B cell (primary cell): ENCODE data around the gene MAN2A1. TPM values are rescaled to one million over a fixed set of nuclear protein-coding genes. Genes with fewer than 3 reads are reported as not detected.

Experiments used
- ATAC-seq: fragments of 200-7000 bp; cut with Tn5 transposase; one replicate; pipeline ENCODE4 v1.10.0; 2021; ENCODE audit warnings: low read depth, mild to moderate bottlenecking, moderate number of reproducible peaks, moderate library complexity
- CTCF ChIA-PET: fragments of 350-600 bp; sonication (Branson Sonifier 250); formaldehyde crosslinking; loops from one replicate; lab custom pipeline; 2021; ENCODE audit warnings: antibody characterized with exemption, inconsistent platforms; lab: Charles Lee
- POLR2A ChIA-PET: fragments of 350-600 bp; sonication (Branson Sonifier 250); formaldehyde crosslinking; loops from one replicate; lab custom pipeline; 2021; ENCODE audit warnings: antibody characterized with exemption; lab: Charles Lee
- DNase-seq: peaks from one replicate; pipeline ENCODE4 v3.0.0; 2013
- H2AFZ ChIP-seq: 2 replicates; pipeline ENCODE4 v1.6.1; 2012; ENCODE audit warnings: mild to moderate bottlenecking, low read depth, low read length; ENCODE audit not compliant: insufficient read depth, poor library complexity, severe bottlenecking
- H3K27ac ChIP-seq, 2 donors: 1 replicate in 1 of 2; 2 replicates in 1 of 2; pipeline ENCODE4 v1.5.1; 2012 to 2013; ENCODE audit warnings: low read length in 2 of 2, mild to moderate bottlenecking in 2 of 2, moderate library complexity in 1 of 2
- H3K27me3 ChIP-seq, 4 experiments: fragments of 200-600 bp in 1 of 4; sonication (generic) in 1 of 4; replicated peaks in 1 of 4; 1 replicate in 2 of 4; 2 replicates in 2 of 4; pipeline versions ENCODE4 v1.6.1 to v1.7.0; 2013 to 2016; ENCODE audit warnings: low read length in 3 of 4, mild to moderate bottlenecking in 2 of 4, mixed read lengths in 1 of 4, moderate library complexity in 1 of 4; ENCODE audit not compliant: insufficient read depth in 4 of 4, control insufficient read depth in 3 of 4; ENCODE audit errors: control extremely low read depth in 1 of 4
- H3K36me3 ChIP-seq, 2 experiments: replicated peaks in 1 of 2; 1 replicate in 1 of 2; 2 replicates in 1 of 2; pipeline versions ENCODE4 v1.6.1 to v1.7.1; 2013; ENCODE audit warnings: low read length in 1 of 2; ENCODE audit not compliant: insufficient read depth in 2 of 2, control insufficient read depth in 1 of 2; ENCODE audit errors: control extremely low read depth in 1 of 2, extremely low read depth in 1 of 2
- H3K4me1 ChIP-seq, 2 donors: fragments of 200-600 bp in 1 of 2; sonication (generic) in 1 of 2; 1 replicate in 1 of 2; 2 replicates in 1 of 2; pipeline versions ENCODE4 v1.5.1 to v1.6.1; 2013 to 2017; ENCODE audit warnings: low read length in 2 of 2; ENCODE audit not compliant: control insufficient read depth in 2 of 2, insufficient read depth in 2 of 2
- H3K4me2 ChIP-seq: replicated peaks from 2 replicates; pipeline ENCODE3; 2012; ENCODE audit warnings: mild to moderate bottlenecking, low read depth, low read length; ENCODE audit not compliant: poor library complexity, severe bottlenecking
- H3K4me3 ChIP-seq, 5 experiments: fragments of 200-600 bp in 1 of 5; sonication (generic) in 1 of 5; 1 replicate in 3 of 5; 2 replicates in 2 of 5; pipeline versions ENCODE4 v1.5.1 to v1.7.0; 2011 to 2016; ENCODE audit warnings: low read length in 4 of 5, mild to moderate bottlenecking in 4 of 5, low read depth in 2 of 5, control low read depth in 1 of 5, moderate library complexity in 1 of 5; ENCODE audit not compliant: insufficient read depth in 1 of 5; ENCODE audit errors: control extremely low read depth in 1 of 5, extremely low read depth in 1 of 5
- H3K79me2 ChIP-seq: fragments of 200-600 bp; sonication (generic); one replicate; pipeline ENCODE4 v1.6.0; 2016; ENCODE audit warnings: low read length; ENCODE audit not compliant: control insufficient read depth, insufficient read depth
- H3K9ac ChIP-seq: fragments of 200-600 bp; sonication (generic); 2 replicates; pipeline ENCODE4 v1.6.1; 2017; ENCODE audit warnings: mild to moderate bottlenecking, low read length, moderate library complexity
- H3K9me3 ChIP-seq, 3 donors: one replicate each; pipeline versions ENCODE4 v1.6.1 to v1.7.1; 2013; ENCODE audit warnings: low read length in 2 of 3; ENCODE audit not compliant: control insufficient read depth in 2 of 3, insufficient read depth in 1 of 3; ENCODE audit errors: control extremely low read depth in 1 of 3
- H4K20me1 ChIP-seq: 2 replicates; pipeline ENCODE4 v1.6.0; 2012; ENCODE audit warnings: mild to moderate bottlenecking, low read length; ENCODE audit not compliant: insufficient read depth, control insufficient read depth, poor library complexity, severe bottlenecking
- H3K27ac Mint-ChIP-seq: one replicate; pipeline ENCODE4 v1.8.0; 2021; ENCODE audit warnings: mixed read lengths
- H3K27me3 Mint-ChIP-seq: one replicate; pipeline ENCODE4 v1.8.0; 2021; ENCODE audit warnings: mixed read lengths
- H3K4me1 Mint-ChIP-seq: one replicate; pipeline ENCODE4 v1.8.0; 2021; ENCODE audit warnings: mixed read lengths
- H3K4me3 Mint-ChIP-seq: one replicate; pipeline ENCODE4 v1.8.0; 2021; ENCODE audit warnings: mixed read lengths
- H3K9me3 Mint-ChIP-seq: one replicate; pipeline ENCODE4 v1.8.0; 2022; ENCODE audit warnings: mixed read lengths; ENCODE audit not compliant: insufficient read depth
- CTCF ChIP-seq: fragments of 200-600 bp; IDR thresholded peaks from one replicate; pipeline ENCODE4 v1.8.0; 2022; ENCODE audit warnings: antibody characterized with exemption, mild to moderate bottlenecking
- EZH2 ChIP-seq: IDR thresholded peaks from 2 replicates; pipeline ENCODE4 v1.6.1; 2012; ENCODE audit warnings: borderline replicate concordance, low read depth, mild to moderate bottlenecking, moderate library complexity, low read length; ENCODE audit not compliant: insufficient read depth, poor library complexity, severe bottlenecking
- WGBS: methylation state at CpG from one replicate; pipeline ENCODE4 v1.1.5; 2013; ENCODE audit warnings: missing lambda C conversion rate; ENCODE audit not compliant: insufficient coverage; 5-methylcytosine and 5-hydroxymethylcytosine counted together
- intact Hi-C: fragments of 100-400 bp; cut with micrococcal nuclease; formaldehyde crosslinking; loops from one replicate; pipeline ENCODE4 v1.10.0; 2022
- polyA plus RNA-seq: library from polyadenylated mRNA; depleted of rRNA; stranded (reverse); fragments of >200 nt; gene quantifications from 2 replicates; pipeline ENCODE4 v1.2.3, GENCODE V29; 2012
- total RNA-seq, 2 donors: library from RNA; stranded (reverse); fragments of 120-200 nt in 1 of 2; gene quantifications; 1 replicate in 1 of 2; 2 replicates in 1 of 2; pipeline versions ENCODE4 v1.2.3 to v1.2.4, GENCODE V29; 2013 to 2022

Gene MAN2A1
- total and polyA plus RNA-seq, 2 donors (not counting 1 experiment from before 2014, with no cell fraction given), result 12.7 to 55.0 TPM

GRCh38 chr5:109740966-109741365 lies 51.2 kb downstream of the MAN2A1 start:
- peaks cover 48% of the 10 kb centered on the region for H3K79me2 ChIP-seq
- DNase-seq (no peak), ATAC-seq (no peak)
- no peaks in the 10 kb centered on the region for H3K9me3 ChIP-seq
- ChIA-PET CTCF (interaction anchor here (1.0 to 1.6 kb wide), 2 partner anchors 16 to 46 kb away, joined by 3 to 4 read pairs; no protein-coding TSS in a partner anchor), POLR2A (interaction anchor here (0.6 to 0.7 kb wide), 2 partner anchors 332 to 1351 kb away, joined by 3 to 6 read pairs; no protein-coding TSS in a partner anchor)
- intact Hi-C loops, result no loop called here
- H3K4me2 ChIP-seq, result no peak overlapping the region
- H3K36me3 ChIP-seq, result peaks cover 0 to 16% of the 10 kb centered on the region in 2 experiments
- TF ChIP-seq CTCF, result no peak
- no peak for TF ChIP-seq EZH2
- H3K4me1 ChIP-seq, result peaks cover 11 to 13% of the 10 kb centered on the region in 2 donors
- Mint-ChIP-seq H3K4me1 (peaks cover 48% of the 10 kb centered on the region), H3K9me3 (no peaks in the 10 kb centered on the region), H3K27me3 (no peaks in the 10 kb centered on the region), H3K4me3 (no peak overlapping the region), H3K27ac (no peak overlapping the region)
- H2AFZ ChIP-seq, result no peak overlapping the region
- no peaks in the 10 kb centered on the region for H3K27me3 ChIP-seq
- H3K27ac ChIP-seq, result no peak overlapping the region
- H3K4me3 ChIP-seq, result no peak overlapping the region
- no peak overlapping the region for H3K9ac ChIP-seq
- WGBS, result no CpG with 5 or more reads among the region's 1 CpG
- H4K20me1 ChIP-seq, result no peaks in the 10 kb centered on the region

GRCh38 chr5:109741390-109741789 lies 51.7 kb downstream of the MAN2A1 start:
- H2AFZ ChIP-seq, result no peak overlapping the region
- H3K4me1 ChIP-seq, result peaks cover 11 to 13% of the 10 kb centered on the region in 2 donors
- no peaks in the 10 kb centered on the region for H3K9me3 ChIP-seq
- no peak overlapping the region for H3K9ac ChIP-seq
- ChIA-PET POLR2A (interaction anchor here (0.6 to 0.7 kb wide), 2 partner anchors 332 to 1351 kb away, joined by 3 to 6 read pairs; no protein-coding TSS in a partner anchor), CTCF (interaction anchor here (1.6 kb wide), 1 partner anchor 46 kb away, joined by 3 read pairs; no protein-coding TSS in a partner anchor)
- no peaks in the 10 kb centered on the region for H3K27me3 ChIP-seq
- intact Hi-C loops, result no loop called here
- Mint-ChIP-seq H3K9me3 (no peaks in the 10 kb centered on the region), H3K4me3 (no peak overlapping the region), H3K27me3 (no peaks in the 10 kb centered on the region), H3K27ac (no peak overlapping the region), H3K4me1 (peaks cover 50% of the 10 kb centered on the region)
- no peak overlapping the region for H3K4me3 ChIP-seq
- ATAC-seq (no peak), DNase-seq (no peak)
- H3K27ac ChIP-seq, result no peak overlapping the region
- H3K4me2 ChIP-seq, result no peak overlapping the region
- peaks cover 44% of the 10 kb centered on the region for H3K79me2 ChIP-seq
- H3K36me3 ChIP-seq, result peaks cover 0 to 16% of the 10 kb centered on the region in 2 experiments
- WGBS, result no CpG with 5 or more reads among the region's 1 CpG
- TF ChIP-seq EZH2 (no peak), CTCF (no peak)
- no peaks in the 10 kb centered on the region for H4K20me1 ChIP-seq
